ENCODE measurements around the gene S100A12.

DNA sequence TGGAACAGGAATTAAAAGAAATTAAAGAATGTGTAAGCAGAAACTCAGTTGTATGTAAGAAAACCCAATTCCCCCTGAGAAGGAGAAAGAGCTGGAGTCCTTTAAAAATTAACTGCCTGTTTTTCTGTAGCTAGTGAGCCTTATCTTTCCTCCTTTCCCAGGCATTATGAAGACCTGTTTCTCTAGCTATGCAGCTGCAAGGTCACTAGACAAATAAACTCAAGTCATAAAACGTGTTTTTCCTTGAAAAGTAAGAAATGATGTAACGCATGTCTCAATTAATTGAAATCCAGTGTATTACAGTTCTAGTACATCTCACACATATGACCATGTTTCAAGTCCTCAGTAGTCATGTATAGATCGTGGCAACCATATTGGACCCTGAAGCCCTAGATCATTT, 5.3 kb downstream of the S100A12 start:
- TF ChIP-seq, protein P1, sequence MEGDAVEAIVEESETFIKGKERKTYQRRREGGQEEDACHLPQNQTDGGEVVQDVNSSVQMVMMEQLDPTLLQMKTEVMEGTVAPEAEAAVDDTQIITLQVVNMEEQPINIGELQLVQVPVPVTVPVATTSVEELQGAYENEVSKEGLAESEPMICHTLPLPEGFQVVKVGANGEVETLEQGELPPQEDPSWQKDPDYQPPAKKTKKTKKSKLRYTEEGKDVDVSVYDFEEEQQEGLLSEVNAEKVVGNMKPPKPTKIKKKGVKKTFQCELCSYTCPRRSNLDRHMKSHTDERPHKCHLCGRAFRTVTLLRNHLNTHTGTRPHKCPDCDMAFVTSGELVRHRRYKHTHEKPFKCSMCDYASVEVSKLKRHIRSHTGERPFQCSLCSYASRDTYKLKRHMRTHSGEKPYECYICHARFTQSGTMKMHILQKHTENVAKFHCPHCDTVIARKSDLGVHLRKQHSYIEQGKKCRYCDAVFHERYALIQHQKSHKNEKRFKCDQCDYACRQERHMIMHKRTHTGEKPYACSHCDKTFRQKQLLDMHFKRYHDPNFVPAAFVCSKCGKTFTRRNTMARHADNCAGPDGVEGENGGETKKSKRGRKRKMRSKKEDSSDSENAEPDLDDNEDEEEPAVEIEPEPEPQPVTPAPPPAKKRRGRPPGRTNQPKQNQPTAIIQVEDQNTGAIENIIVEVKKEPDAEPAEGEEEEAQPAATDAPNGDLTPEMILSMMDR (IDR thresholded peaks at IDR 0.05), result no peak
- TF ChIP-seq POLR2A (IDR thresholded peaks at IDR 0.05), result no peak
